HG02642 (cell line): ENCODE data around the gene ADIPOQ.
"Not testable (repeated sequence)": the region's sequence is repeated elsewhere in the genome, so short reads cannot be mapped to it uniquely, and the experiment has no call there.

Experiments
- ATAC-seq: cut with Tn5 transposase; IDR thresholded peaks from one replicate; pipeline ENCODE4 v1.9.1; 2021; ENCODE audit warnings: mild to moderate bottlenecking; ENCODE audit not compliant: unreplicated experiment, poor library complexity

The ADIPOQ gene

GRCh38 chr3:186869253-186870100 is 27.0 kb downstream of the ADIPOQ start:
- ATAC-seq, result no peak

- ATAC-seq, result no peak
Measured at GRCh38 chr3:186870421-186871201, 28.1 kb downstream of the ADIPOQ start.

- ATAC-seq, result no peak
Measured at GRCh38 chr3:186871403-186871924, 29.0 kb downstream of the ADIPOQ start.

GRCh38 chr3:186873796-186874195 is 31.3 kb downstream of the ADIPOQ start:
- ATAC-seq, result not testable (repeated sequence)

- not testable (repeated sequence) for ATAC-seq
Measured at GRCh38 chr3:186874216-186874615, 31.7 kb downstream of the ADIPOQ start.

GRCh38 chr3:186874841-186875240 is 32.3 kb downstream of the ADIPOQ start:
- ATAC-seq, result not testable (repeated sequence)

- ATAC-seq, result no peak
Measured at GRCh38 chr3:186875708-186876107, 33.2 kb downstream of the ADIPOQ start.

GRCh38 chr3:186879781-186880180 is 37.3 kb downstream of the ADIPOQ start:
- ATAC-seq, result no peak

GRCh38 chr3:186880406-186880805 is 37.9 kb downstream of the ADIPOQ start:
- ATAC-seq, result no peak

GRCh38 chr3:186882150-186882524 is 39.6 kb downstream of the ADIPOQ start:
- ATAC-seq, result no peak

- ATAC-seq, result no peak
Measured at GRCh38 chr3:186882881-186883685, 40.6 kb downstream of the ADIPOQ start.

- ATAC-seq, result no peak
Measured at GRCh38 chr3:186883686-186884058, 41.2 kb downstream of the ADIPOQ start.

GRCh38 chr3:186884868-186885267 is 42.4 kb downstream of the ADIPOQ start:
- not testable (repeated sequence) for ATAC-seq

- no peak for ATAC-seq
Measured at GRCh38 chr3:186886202-186886981, 43.9 kb downstream of the ADIPOQ start.

- ATAC-seq, result not testable (repeated sequence)
Measured at GRCh38 chr3:186887507-186887938, 45.0 kb downstream of the ADIPOQ start.

- ATAC-seq, result no peak
Measured at GRCh38 chr3:186888569-186888968, 46.1 kb downstream of the ADIPOQ start.

- ATAC-seq, result not testable (repeated sequence)
Measured at GRCh38 chr3:186889698-186890097, 47.2 kb downstream of the ADIPOQ start.

- no peak for ATAC-seq
Measured at GRCh38 chr3:186890911-186891310, 48.4 kb downstream of the ADIPOQ start.

GRCh38 chr3:186893071-186893470 is 50.6 kb downstream of the ADIPOQ start:
- not testable (repeated sequence) for ATAC-seq

GRCh38 chr3:186895406-186895805 is 52.9 kb downstream of the ADIPOQ start:
- no peak for ATAC-seq
